HUDEP-2 (cell line): Measurements from ENCODE around the gene RTN4IP1.
A peak's percentile ranks its signal among the peaks of the same experiment; 100 is the strongest.
"Not testable (repeated sequence)": the region's sequence is repeated elsewhere in the genome, so short reads cannot be mapped to it uniquely, and the experiment has no call there.

Experiments
- DNase-seq, 76 experiments: peaks; one replicate each; lab custom pipeline; 2025; ENCODE audit not compliant: unreplicated experiment in 76 of 76; lab: John Stamatoyannopoulos, UW

The RTN4IP1 gene

DNA sequence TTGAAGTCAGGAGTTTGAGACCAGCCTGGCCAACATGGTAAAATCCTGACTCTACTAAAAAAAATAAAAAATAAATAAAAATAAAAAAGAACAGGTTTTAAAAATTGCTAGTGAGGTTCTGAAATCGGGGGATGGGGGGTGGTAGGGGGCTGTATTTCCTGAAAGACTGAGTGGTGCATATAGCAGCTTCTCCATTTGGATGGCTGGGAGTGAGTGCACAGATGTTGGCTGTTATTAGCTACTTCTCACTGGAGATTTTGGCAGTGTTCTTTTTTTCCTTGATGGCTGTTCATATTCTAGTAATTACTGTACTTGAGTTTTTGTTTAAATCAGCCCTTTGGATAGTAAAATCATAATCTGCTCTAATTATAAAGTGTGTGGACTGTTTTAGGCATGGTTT, 79.8 kb downstream of the RTN4IP1 start:
- DNase-seq: no peak

DNA sequence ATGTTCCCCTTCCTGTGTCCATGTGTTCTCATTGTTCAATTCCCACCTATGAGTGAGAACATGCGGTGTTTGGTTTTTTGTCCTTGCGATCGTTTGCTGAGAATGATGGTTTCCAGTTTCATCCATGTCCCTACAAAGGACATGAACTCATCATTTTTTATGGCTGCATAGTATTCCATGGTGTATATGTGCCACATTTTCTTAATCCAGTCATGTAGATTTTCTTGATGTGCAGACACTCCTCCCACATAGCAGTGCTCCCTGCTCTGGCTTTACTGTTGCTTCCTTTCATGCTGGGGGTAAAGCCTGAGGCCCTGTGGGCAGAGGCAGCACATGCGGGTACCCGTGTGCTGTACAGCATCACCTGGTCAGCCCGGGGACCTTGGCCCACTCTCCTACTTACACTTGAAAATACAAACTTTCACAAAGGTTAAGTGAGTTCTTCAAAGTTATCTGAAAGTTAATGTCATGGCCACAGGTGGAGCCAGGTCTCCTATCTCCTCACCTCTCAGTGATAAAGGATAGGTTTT, 80.3 kb downstream of the RTN4IP1 start:
- DNase-seq: not testable (repeated sequence)

DNA sequence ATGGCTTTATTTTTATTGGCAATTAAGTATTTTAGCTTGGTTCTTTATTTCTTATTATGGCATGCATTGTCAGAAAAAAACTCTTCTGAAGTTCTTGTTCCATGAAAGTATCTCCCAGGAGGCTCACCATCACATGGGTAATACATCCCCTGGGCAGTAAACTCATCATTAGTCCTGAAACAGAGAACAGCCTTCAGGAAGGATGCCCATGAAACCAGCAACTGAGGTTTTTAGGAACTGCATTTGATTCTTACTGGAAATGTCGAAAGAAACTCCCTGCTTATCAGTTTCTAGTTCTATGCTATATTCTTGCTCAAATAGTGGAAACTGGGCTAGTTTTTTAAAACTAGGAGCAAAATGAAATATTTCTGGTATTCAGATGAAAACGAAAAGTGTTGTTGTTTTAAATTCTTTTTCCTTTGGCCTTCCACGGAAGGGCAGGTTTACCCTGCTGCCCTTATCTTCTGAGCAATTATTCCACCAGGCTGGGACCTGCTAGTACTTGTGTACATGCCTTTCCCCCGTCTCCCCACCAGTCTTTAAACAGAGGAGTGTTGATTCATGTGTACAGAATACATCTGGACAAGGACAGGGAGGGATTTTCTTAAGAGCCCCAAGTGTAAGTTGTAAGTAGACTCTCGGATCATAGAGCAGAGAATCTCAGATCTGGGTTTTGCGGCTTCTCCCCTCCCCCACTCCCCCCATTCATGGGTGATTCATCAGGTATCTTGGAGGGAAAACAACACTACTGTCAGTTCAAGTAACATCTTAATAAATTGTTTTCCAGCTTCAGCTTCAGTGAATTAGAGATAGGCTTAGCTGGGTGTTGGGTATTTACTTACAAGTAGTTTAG, 81.5 kb downstream of the RTN4IP1 start:
- DNase-seq: no peak

DNA sequence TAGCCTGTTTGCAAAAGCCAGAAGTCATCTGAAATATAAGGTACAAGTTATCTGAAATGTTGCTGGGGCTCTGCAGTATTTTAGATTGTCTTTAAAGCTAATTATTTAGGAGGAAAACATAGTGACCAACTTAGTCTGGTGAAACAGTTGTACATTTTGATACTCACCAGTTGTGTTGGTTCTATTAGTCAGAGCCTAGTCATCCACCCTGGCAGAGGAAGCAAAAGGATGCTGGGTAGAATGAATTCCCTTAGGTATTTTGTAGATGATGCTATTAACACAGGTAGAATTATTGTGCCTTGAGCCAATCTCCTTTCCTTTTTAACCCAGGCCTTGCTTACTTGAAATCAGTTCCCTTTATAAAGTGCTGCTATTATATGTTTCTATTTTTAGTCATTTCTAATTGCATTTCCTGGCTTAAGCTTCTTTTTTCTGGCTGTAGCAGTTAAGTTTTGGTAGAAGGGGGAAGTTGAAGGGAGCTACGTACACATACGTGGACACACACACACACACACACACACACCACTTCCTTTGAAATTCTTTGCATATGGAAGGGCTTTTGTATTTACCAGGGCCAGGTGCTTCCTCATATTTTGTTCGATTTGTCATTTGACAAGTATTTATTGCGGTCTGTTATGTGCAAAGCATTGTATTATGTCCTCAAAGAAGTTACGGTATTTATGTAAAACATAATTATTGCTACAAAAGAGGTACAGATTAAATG, 82.4 kb downstream of the RTN4IP1 start:
- no peak for DNase-seq

DNA sequence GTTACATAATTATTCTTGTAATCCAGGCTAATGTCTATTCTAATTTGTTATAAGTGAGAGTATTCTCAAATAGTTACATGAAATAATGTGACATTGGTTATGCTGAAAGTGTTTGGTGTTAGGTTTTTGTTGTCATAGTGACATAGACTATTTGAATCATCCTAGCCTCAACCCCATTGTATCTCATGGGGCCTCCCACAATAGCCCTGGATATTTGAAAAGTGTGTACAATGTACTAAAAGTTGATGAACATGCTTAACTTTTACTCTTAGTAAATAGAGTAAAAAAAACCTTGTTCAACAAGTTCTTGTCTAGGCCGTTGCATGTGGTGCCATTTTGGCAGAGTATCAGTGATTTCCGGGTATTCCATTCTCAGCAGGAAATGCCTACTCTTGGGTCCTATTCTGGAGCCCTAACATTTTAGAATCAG, 83.0 kb downstream of the RTN4IP1 start:
- DNase-seq: no peak

DNA sequence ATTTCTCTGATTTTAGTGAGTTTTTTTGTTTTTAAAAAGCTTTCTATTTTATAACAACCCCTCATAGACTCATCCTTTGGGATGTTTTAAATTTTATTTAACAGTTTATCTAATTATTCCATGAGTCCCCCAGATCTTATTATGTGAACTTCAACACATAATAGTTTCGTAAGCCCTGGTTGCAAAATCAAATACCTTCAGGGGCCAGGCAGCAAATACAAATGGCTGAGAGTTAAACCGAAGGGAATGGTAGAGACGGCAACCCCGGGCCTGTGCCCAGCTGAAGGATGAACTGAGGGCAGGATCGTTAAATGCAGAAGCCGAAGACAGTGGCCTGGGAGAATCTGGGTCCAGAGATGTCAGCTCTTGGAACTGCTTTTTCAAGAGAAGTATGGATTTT, 88.4 kb downstream of the RTN4IP1 start:
- DNase-seq: no peak

DNA sequence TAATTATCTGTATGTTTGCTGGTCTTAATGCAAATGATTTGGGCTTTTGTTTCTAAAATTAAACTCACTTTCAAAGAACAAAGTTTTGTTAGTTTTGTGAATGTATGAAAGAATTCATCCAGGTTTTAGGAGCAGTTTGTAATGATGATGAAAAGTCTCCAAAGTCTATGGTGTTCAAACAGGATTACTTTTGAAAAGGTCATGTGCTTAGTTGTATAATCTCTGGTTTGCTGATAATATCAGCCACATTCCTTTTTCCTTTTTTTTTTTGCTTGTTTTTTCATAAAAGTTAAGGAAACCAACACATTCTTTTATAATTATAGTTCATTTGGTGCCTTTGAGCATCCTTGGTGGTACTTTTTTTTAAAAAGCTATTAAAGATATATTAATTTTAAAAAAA, 88.9 kb downstream of the RTN4IP1 start:
- DNase-seq: no peak

DNA sequence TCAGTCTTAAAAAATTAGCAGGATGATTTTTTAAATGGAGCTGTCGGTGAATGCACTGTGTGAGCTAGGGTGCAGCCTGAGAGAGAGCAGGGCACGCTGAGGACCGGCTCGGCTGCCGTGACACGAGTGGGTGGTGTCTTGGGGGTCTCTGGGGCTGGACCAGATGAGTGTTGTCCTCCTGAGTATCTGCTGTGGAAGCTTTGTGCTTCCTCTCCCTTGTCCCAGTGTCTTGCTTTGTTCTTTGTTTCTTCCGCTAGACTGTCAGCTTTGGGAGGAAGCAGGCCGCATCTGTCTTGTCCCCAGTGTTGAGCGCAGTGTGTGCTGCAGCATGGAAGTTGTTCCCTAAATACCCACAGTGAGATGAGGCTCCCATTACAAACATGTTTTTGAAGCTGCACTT, 89.4 kb downstream of the RTN4IP1 start:
- DNase-seq: no peak

DNA sequence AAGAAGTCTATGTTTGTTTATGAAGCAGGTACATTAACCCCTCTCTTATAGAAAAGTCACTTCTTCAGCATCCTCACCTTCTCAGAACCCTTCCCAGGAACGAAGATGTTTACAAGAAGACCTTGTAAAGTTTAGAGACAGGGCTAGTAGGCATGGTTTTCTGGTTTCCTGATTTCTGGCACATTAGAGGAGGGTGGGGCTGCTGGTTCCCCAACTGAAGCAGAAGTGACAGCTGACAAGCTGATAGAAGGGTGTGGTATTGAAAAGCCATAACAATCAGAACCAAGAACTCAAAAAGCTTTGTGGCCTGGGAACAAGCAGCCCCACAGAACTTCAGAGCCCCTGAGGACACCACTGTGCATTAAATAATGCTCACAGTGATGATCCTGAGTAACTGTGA, 91.2 kb downstream of the RTN4IP1 start:
- DNase-seq: peak in 11 of 76 experiments; percentile 11 to 34 (median 17)

DNA sequence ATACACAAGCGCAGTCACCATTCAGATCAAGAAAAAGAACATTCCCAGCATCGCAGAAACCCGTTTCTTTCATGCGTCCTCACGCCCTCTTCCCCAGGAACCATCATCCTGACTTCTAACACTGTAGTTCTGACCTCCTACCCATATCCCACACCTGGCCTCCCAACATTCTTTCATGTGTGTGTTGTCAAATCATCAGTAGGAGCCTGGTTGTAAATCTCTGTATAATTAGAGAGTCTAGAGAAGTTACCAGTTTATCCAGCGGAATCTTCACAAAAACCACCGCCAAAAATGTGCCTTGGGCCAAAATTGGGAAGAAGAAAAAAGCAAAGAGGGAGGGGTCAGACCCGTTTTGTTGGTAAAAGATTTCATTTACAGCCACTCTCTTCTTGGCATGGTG, 91.6 kb downstream of the RTN4IP1 start:
- DNase-seq: no peak

DNA sequence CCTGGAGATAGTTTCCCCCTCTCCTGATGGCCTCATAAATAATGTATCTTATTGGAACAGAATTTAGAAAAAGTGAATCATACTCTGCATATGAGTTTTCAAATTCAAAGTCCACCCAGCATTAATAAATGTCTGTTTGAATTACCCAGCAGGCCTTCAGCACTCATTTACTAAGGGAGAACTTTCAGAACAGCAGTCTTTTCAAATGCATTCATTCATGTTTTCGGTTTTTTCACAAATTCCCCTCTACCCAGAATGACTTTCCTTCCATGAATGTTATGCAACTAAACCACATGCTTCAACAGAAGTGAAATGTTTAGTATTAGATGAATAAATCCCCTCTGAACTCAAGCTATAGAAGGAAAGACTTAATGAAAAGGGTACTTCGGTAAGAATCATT, 92.4 kb downstream of the RTN4IP1 start:
- no peak for DNase-seq

DNA sequence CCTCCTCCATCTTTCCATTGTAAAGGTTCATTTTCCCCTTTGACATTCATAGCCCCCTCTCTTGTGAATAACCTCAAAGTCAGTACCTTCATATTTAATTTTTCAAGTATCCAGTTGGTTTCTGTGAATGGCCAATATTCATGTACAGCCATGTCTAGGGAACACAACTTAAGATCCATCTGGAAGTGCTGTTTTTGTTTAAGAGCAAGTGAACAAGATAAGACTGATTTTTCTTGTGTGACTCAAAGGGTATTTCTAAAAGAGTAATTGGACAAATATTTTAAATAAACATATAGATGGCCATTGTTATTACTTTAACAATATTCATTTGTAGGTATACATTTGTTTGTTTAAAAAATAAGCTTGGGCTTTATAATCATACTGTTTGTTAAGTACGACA, 92.9 kb downstream of the RTN4IP1 start:
- DNase-seq: no peak

DNA sequence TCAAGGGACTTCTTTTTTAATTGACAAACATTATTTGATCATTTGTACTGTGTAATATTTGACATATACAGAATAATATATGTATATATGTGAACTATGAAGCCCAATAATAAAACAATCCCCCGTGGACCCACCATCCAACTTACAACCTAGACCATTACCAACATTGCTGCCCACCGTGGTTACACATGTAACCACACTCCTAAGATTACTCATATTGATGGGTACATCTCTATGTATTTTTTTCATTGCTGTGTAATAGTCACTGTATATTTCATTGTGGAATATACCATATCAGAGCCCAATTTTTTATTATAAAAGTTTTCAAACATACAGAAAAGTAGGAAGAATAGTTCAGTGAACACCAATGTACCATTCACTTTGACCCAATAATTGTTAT, 94.3 kb downstream of the RTN4IP1 start:
- no peak for DNase-seq

DNA sequence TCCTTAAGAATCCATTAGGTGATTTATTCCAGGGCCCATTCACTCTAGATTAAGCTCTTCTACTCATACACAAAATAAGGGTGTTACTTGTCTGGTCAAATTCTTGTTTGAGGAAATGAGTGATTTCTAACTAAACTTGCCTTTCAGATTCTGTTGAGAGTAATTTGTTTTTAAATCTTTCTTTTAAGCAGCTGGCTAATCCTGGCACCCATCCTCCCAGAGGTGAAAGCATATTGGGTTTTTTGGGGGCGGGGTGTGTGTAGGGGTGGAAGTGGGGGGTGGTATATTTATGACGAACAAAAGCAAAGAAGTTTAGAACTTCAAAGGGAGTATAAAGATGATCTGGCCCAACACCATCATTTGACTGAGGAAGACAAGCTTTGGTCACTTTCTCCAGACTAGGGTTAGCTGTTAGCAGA, 94.7 kb downstream of the RTN4IP1 start:
- DNase-seq: no peak

DNA sequence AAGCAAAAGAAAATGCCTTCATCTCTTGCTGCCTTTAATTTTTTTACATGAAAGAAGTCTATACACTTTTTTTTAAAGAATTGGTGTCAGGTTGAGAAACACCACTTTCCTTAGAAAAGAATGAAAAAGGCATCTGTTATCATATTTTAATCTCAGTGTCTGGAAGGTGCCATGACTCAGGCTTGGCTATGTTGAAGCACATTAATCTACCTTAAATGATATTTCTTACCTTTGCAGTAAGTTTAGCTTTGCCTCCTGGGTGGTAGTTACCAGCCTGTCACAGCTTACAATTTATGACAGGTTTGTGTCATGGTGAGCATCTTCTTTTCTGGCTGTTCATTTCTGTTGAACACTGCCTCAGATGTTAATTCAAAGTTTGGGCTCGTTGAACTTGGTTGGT, 95.3 kb downstream of the RTN4IP1 start:
- DNase-seq: no peak

DNA sequence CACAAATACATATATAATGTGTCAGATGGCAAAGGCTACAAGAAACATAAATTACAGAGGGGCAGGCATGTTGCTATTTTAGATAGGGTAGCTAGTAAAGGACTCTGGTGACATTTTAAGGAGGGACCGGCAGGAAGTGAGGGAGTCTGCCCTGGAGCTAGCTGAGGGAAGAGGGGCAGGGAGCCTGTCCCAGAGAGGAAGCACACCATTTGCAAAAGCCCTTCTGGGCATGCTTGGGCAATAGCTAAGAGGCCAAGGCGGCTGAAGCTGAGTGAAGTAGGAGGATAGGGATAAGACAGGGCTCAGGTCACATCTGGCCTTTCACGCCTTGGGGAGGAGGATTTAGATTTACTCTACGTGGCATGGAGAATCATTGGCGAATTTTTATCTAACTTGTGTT, 96.2 kb downstream of the RTN4IP1 start:
- no peak for DNase-seq

DNA sequence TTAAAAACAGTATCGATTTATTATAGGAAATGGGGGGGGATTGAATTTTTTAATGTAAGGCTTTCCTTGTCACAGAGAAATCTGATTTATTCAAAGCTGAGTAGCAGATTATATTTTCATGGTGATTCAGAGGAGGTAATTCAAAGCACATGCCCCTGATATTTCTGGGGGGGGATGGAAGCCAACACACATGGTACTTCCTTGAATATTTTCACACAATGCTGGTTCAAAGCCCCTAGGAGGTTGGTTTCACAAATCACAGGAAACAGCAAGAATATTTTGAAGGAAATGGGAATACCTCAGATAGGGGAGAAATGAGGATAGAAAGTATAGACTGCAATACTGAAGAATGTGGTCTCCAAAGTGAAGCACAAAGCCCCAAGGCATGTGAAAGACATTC, 98.8 kb downstream of the RTN4IP1 start:
- no peak for DNase-seq

DNA sequence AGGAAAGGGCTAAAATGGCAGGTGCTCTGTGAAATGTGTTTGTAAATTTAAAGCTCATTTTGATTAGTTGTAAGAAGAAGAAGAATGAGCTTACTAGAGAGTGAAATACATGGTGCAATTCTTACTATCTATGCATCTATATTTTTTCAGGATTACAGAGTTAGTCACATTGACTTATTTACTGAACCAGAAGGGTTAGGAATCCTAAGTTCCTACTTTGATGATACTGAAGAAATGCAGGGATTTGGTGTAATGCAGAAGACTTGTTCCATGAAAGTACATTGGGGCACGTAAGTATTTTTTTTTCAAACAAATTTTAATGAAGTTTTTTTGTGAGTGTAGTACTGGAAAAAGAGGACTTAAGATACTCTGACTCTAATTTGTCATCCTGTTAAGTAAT, 99.3 kb downstream of the RTN4IP1 start:
- no peak for DNase-seq

DNA sequence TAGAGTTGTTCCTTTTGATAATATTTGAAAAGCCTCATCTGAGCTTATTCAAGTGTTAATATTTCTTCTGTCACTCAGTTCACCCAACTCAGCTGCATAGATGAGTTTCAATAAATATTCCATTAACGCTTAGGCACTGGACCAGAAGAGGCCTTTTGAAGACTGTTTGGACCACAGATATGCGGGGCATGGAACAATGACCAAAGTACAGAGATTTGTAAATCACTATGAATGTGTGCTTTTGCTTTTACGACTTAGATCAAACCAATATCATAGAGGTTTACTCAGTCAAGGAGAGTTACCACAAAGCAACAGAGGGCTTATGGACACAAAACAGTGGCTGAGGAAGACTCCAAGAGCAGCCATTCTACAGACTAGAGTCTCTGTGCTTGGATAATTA, 99.9 kb downstream of the RTN4IP1 start:
- no peak for DNase-seq

DNA sequence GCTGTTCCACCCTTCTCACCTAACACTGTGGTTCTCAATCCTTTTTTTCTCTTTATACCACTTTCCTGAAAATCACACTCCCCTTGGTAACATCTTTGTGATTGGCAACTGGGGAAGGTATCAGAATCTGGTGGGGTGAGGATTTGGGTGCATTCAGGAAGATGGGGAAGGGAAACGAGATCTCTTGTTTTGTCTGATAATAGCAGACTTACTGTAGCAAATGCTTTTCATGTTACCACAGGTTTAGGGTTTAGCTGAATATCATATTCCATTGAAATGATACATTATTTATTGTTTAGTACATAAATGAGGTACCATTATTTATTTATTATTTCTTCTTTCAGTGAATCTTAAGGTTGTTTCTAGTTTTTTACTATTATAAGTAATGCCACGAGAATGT, 100.8 kb downstream of the RTN4IP1 start:
- no peak for DNase-seq

DNA sequence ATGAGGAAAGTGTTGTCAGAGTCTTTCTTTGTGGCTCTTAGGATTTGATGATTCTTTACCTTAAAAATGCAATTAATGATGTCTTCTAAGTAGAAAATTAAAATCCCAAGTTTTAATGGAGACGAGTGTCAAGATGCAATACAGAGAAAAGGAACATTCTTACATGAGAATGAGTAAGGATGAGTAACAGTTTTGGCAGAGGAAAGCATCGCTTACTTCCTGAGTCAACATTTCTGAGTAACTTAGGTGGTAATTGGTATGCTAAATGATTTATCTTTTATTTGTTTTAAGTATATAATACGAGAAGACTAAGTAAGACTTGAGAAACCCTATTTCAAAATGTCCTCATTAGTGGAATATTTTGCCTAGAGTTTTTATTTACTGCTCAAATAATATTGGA, 101.3 kb downstream of the RTN4IP1 start:
- DNase-seq: no peak

DNA sequence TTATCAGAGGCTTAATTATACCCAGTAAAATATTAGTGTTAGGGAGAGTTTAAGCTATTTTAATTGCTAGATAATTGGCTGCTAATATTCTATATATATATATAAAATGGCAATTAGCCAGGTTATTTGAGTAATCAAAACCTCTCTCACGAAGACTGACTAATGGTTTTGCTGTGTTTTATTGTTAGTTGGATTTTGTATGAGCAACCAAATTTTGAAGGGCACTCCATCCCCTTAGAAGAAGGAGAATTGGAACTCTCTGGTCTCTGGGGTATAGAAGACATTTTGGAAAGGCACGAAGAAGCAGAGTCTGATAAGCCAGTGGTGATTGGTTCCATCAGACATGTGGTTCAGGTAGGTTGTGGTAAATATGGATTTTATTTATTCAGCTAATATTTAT, 102.2 kb downstream of the RTN4IP1 start:
- no peak for DNase-seq
